Activated T-cell treated with anti-CD3 and anti-CD28 coated beads, Interleukin-2, amount 50 U/mL, for 4 hours (primary cell): ENCODE measurements around the gene EIF4E. TPM values are rescaled to one million over a fixed set of nuclear protein-coding genes. Genes with fewer than 3 reads are reported as not detected.
"Not testable (repeated sequence)": the region's sequence is repeated elsewhere in the genome, so short reads cannot be mapped to it uniquely, and the experiment has no call there.

ENCODE experiments used
- ATAC-seq, 2 donors: fragments of 200-7000 bp; cut with Tn5 transposase; one replicate each; pipeline ENCODE4 v1.10.0; 2021
- DNase-seq: peaks from one replicate; pipeline ENCODE4 v3.0.0-alpha.2; 2020
- H3K27me3 Mint-ChIP-seq: one replicate; pipeline ENCODE4 v1.8.0; 2021; ENCODE audit warnings: low read depth, mixed read lengths
- H3K36me3 Mint-ChIP-seq: one replicate; pipeline ENCODE4 v1.8.0; 2022; ENCODE audit warnings: mixed read lengths; ENCODE audit not compliant: insufficient read depth
- H3K4me1 Mint-ChIP-seq: one replicate; pipeline ENCODE4 v1.8.0; 2021; ENCODE audit warnings: low read depth, mixed read lengths
- H3K4me3 Mint-ChIP-seq: one replicate; pipeline ENCODE4 v1.8.0; 2021; ENCODE audit warnings: mild to moderate bottlenecking, moderate library complexity, mixed read lengths
- H3K9me3 Mint-ChIP-seq: one replicate; pipeline ENCODE4 v1.8.0; 2021; ENCODE audit warnings: mixed read lengths
- total RNA-seq, 3 donors: library from RNA; stranded (reverse); gene quantifications; one replicate each; pipeline ENCODE4 v1.2.1, GENCODE V29; 2021

The EIF4E gene
- total RNA-seq, 3 donors from 2014 or later, result 196 to 204 (median 198) TPM

DNA sequence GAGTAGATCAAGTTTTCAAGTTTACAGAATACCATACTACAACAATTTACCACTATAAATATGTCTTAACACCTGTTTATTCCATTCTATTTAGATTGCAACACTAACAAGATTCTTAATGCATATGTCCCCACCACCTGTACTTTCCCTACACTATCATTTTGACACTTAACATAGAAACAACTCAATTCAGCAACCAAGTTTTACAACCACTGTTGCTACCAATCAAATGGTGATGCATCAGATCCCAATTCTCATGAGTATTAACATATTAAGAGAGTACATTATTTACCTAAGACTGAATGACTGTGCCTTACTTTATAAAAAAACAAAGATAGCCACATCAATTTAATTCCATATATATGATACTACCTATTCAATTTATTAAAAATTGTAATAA, 49.4 kb downstream of the EIF4E start:
- Mint-ChIP-seq H3K4me1 (peaks cover 2% of the 10 kb centered on the region), H3K4me3 (no peak overlapping the region), H3K27me3 (no peaks in the 10 kb centered on the region), H3K36me3 (peaks cover 22% of the 10 kb centered on the region), H3K9me3 (no peaks in the 10 kb centered on the region)
- DNase-seq (no peak), ATAC-seq (no peak)

DNA sequence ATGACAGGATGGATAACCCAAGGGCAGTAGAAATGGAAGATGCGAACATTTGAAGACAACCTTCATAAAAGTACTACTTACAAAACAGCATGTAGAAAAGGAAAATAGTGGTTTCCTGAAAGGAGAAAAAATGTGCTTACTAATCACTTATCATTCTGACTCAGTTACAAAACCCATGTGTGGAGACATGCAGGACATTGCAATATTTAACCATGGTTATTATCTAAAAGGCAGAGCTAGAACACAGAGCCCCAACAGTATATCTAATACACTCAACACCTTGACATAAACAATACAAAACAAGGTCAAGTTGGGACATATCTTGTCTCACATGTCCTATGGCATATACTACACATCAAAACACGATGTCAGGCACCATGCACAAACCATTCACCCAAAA, 55.9 kb downstream of the EIF4E start:
- Mint-ChIP-seq H3K4me1 (peaks cover 3% of the 10 kb centered on the region), H3K27me3 (no peaks in the 10 kb centered on the region), H3K36me3 (peaks cover 6% of the 10 kb centered on the region), H3K9me3 (no peaks in the 10 kb centered on the region), H3K4me3 (no peak overlapping the region)
- ATAC-seq (no peak), DNase-seq (no peak)

DNA sequence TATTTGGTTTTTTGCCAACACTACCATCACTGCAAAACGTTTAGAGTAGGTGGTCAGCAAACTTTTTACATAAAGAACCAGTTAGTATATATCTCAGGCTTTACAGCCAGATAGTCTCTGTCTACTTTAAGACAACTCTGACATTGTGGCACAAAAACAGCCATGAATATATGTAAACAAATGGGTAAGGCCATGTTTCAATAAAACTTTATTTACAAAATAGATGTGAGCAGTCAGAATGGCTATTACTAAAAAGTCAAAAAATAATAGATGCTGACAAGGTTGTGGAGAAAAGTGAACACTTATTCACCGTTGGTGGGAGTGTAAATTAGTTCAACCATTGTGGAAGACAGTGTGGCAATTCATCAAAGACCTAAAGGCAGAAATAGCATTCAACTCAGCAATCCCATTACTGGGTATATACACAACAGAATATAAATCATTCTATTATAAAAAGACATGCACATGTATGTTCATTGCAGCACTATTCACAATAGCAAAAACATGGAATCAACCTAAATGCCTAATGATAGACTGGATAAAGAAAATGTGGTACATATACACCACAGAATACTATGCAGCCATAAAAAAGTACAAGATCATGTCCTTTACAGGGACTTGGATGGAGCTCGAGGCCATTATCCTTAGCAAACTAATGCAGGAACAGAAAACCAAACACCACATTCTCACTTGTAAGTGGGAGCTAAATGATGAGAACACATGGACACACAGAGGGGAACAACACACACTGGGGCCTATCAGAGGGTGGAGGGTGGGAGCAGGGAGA, 56.6 kb downstream of the EIF4E start:
- H3K4me1 Mint-ChIP-seq, H3K27me3 Mint-ChIP-seq, H3K9me3 Mint-ChIP-seq, ATAC-seq, H3K36me3 Mint-ChIP-seq, DNase-seq, H3K4me3 Mint-ChIP-seq: not testable (repeated sequence)

DNA sequence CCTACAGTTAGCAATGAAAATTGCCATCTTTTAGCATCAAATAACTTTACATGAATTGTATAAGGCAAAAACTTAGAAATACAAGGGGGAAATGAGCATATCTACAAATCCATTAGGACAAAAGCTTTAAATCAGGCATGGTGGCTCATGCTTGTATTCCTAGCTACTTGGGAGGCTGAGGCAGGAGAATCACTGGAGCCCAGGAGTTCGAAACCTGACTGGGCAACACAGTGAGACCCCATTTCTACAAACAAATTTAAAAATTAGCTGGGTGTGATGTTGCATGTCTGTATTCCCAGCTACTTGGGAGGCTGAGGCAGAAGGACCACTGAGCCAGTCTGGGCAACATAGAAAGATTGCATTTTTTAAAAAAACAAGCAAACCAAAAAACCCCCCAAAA, 61.3 kb downstream of the EIF4E start:
- Mint-ChIP-seq H3K4me1 (peaks cover 6% of the 10 kb centered on the region), H3K27me3 (peaks cover 5% of the 10 kb centered on the region)

DNA sequence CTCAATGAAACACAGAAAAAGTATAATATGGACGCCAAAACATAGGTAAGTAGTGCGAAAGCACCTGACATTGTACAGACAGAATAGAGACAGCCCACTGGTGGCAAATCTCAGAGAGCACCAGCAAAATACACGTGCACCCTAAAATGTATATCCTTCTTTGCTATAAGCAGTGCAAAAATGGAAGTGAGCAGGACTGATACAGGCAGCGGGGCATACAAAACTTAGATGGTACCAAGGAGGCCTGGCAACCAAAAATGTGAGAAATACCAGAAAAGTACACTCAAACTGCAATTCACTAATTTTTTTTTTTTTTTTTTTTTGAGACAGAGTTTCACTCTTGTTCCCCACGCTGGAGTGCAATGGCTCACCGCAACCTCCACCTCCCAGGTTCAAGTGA, 63.9 kb downstream of the EIF4E start:
- Mint-ChIP-seq H3K9me3 (no peaks in the 10 kb centered on the region), H3K36me3 (no peaks in the 10 kb centered on the region), H3K4me3 (no peak overlapping the region), H3K4me1 (peaks cover 6% of the 10 kb centered on the region), H3K27me3 (peaks cover 5% of the 10 kb centered on the region)
- ATAC-seq, result no peak
- DNase-seq, result no peak

More for the DNA sequence above, 61.3 kb downstream of the EIF4E start:
- H3K36me3 Mint-ChIP-seq, result no peaks in the 10 kb centered on the region
- H3K9me3 Mint-ChIP-seq, result no peaks in the 10 kb centered on the region
- no peak for ATAC-seq
- H3K4me3 Mint-ChIP-seq, result no peak overlapping the region
- DNase-seq, result no peak

DNA sequence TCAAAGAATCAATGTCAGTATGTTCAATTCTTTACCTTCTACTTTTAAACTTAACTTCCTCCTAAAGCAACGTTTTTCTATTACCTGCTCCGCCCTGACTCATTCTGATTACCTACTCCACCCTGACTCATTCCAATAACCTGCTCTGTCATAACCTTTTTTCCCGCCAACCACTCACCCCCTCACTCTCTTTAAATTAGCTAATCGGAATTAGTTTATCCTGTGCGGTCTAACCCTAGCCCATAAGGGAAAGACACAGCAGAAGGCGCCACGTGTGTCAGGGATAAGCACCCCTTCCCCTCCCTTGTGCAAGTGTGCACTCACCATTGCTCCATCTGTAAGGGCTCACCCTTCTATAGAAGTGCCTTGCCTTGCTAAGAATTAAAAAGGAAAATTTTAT, 64.4 kb downstream of the EIF4E start:
- Mint-ChIP-seq H3K4me1 (peaks cover 6% of the 10 kb centered on the region), H3K27me3 (peaks cover 5% of the 10 kb centered on the region), H3K36me3 (no peaks in the 10 kb centered on the region), H3K4me3 (no peak overlapping the region), H3K9me3 (no peaks in the 10 kb centered on the region)
- ATAC-seq (peak; percentile 60 to 86), DNase-seq (no peak)

DNA sequence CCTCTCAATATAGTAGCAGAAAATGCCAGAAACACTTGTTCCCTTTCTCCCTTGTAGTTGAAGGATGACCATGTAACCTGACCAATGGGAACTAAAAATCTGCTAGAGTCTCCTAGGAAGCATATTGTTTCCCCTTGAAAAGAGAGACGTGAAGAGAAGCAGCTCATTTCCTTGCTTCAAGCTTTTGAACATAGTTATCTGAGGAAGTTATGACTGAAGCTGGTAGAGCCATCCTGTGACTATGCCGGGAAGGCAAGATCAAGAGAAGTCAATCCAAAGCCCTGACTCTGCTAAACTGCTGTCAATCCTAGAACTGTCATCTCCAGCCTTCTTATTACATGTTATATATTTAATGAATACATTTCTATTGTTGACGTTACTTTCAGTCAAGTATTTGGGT, 66.6 kb downstream of the EIF4E start:
- H3K27me3 Mint-ChIP-seq, result peaks cover 5% of the 10 kb centered on the region
- H3K4me3 Mint-ChIP-seq, result no peak overlapping the region
- no peaks in the 10 kb centered on the region for H3K36me3 Mint-ChIP-seq
- DNase-seq, result no peak
- peaks cover 6% of the 10 kb centered on the region for H3K4me1 Mint-ChIP-seq
- no peaks in the 10 kb centered on the region for H3K9me3 Mint-ChIP-seq
- no peak for ATAC-seq

DNA sequence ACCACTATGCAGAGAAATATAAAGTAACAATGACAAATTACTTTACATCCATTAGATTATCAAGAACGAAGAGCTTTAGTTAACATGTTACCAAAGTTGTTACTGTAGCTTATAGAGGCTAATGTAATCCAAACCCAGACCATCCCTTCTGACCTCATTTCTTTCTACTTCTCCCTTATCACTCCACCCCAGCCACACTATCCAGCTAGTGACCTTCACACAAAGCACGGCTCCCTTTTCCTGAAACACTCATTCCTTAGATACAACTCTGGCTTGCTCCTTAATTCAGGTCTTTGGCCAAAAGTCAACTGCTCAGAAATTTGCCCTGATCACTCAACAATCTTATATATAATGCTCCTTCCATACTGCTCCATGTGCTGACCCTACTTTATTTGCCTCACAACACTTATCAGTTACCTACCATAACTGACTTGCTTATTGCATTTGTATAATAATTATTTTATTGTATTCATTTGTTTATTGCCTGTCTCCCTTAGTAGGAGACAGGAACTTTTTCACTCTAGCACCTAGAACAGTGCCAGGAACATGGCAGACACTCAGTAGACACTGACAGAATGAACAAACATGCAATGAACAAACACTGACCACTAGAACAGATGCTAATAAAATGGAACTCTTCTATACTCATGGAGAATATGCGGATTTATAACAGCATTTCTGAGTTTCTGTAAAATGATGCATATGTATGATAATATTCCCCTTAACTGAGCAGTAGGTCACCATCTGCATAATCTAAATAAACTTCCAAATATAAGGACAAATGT, 67.6 kb downstream of the EIF4E start:
- Mint-ChIP-seq H3K9me3 (no peaks in the 10 kb centered on the region), H3K4me3 (no peak overlapping the region), H3K4me1 (peaks cover 6% of the 10 kb centered on the region), H3K36me3 (no peaks in the 10 kb centered on the region), H3K27me3 (peaks cover 7% of the 10 kb centered on the region)
- DNase-seq (no peak), ATAC-seq (no peak)

DNA sequence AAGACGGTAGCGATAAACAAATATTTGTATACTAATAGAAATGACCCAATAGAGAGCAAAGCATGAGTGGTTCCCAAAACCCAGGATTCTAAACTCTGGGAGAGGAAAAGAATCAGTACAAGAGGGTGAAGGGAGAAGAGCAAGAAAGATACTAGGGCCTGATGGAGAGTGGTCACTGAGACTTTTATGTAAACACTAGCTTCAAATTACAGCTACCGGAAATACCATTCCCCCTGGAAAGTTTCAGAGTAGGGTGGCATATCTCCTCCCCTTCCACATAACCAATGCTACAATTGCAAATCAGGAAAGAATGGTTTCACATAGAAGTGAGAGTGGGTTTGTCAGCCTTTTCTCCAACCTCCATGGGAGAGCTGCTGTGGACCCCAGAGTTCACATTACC, 77.1 kb downstream of the EIF4E start:
- Mint-ChIP-seq H3K9me3 (no peaks in the 10 kb centered on the region), H3K4me1 (no peaks in the 10 kb centered on the region), H3K4me3 (no peak overlapping the region), H3K36me3 (no peaks in the 10 kb centered on the region), H3K27me3 (peaks cover 17% of the 10 kb centered on the region)
- ATAC-seq, result no peak
- DNase-seq, result no peak

DNA sequence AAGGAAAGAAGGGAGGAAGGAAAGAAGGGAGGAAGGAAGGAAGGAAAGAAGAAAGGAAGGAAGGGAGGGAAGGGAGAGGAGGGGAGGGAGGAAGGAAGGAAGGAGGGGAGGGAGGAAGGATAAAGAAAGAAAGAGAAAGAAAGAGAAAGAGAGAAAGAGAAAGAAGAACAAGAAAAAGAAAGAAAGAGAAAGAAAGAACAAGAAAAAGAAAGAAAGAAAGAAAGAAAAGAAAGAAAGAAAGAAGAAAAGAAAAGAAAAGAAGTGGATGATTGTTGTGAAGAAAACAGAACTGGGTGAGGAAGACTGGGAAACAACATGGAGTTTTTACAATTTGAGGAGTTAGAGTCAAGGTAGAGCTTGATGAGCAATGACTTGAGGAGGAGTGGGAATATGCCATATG, 78.0 kb downstream of the EIF4E start:
- peaks cover 3% of the 10 kb centered on the region for H3K36me3 Mint-ChIP-seq
- H3K4me3 Mint-ChIP-seq, result no peak overlapping the region
- ATAC-seq, result no peak

DNA sequence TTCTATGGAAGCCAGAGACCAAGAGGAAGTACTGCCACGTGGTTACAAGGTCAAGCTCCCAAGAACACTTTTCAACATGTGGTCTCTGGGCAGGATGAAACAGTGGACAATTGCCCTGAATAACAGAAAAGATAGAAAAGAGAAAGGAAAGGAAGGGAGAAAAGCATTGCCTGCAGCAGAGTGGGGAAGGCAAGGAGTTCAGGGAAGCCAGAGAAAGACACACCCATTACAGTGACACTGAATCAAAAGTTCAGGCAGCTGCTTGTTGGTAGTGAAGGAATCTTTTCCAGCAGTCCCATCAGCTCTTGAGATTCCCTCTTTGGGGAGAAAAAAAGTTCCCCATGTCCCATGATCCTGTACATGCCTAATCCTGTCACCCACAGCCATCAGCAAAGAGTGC, 80.5 kb downstream of the EIF4E start:
- H3K36me3 Mint-ChIP-seq, result peaks cover 3% of the 10 kb centered on the region
- ATAC-seq, result no peak

More for the DNA sequence above, 78.0 kb downstream of the EIF4E start:
- Mint-ChIP-seq H3K27me3 (peaks cover 15% of the 10 kb centered on the region), H3K4me1 (no peaks in the 10 kb centered on the region), H3K9me3 (no peaks in the 10 kb centered on the region)
- no peak for DNase-seq

DNA sequence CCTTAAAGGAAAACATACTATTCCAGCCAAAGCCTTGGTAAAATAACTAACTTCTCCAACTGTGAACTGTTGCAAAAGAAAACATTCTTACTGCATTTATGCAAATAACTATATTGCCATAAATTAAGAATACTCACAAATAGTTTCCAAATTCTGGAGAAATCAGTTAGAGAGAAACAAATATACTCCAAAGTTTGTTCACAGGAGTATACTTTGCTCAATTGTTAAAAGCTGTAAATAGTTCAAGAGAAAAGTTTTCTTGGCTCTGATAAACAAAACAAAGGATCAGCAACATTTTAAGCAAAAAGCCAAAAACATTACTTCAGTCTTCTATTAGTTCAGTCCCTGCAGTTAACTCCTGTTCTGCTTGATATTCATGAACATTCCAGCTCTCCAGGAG, 83.0 kb downstream of the EIF4E start:
- H3K9me3 Mint-ChIP-seq, result no peaks in the 10 kb centered on the region
- H3K36me3 Mint-ChIP-seq, result peaks cover 3% of the 10 kb centered on the region
- H3K4me1 Mint-ChIP-seq, result no peaks in the 10 kb centered on the region
- no peaks in the 10 kb centered on the region for H3K27me3 Mint-ChIP-seq
- ATAC-seq (no peak), DNase-seq (no peak)
- H3K4me3 Mint-ChIP-seq, result no peak overlapping the region

More for the DNA sequence above, 80.5 kb downstream of the EIF4E start:
- Mint-ChIP-seq H3K4me3 (no peak overlapping the region), H3K4me1 (no peaks in the 10 kb centered on the region), H3K9me3 (no peaks in the 10 kb centered on the region), H3K27me3 (peaks cover 12% of the 10 kb centered on the region)
- no peak for DNase-seq

DNA sequence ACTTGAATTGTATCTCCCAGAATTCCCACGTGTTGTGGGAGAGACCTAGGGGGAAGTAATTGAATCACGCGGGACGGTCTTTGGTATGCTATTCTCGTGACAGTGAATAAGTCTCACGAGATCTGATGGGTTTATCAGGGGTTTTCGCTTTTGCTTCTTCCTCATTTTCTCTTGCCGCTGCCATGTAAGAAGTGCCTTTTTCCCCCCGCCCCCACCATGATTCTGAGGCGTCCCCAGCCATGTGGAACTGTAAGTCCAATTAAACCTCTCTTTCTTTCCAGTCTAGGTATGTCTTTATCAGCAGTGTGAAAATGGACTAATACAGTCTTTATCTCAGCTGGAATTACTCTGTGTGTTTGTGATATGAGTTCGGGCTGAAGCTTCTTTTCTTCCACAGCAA, 86.0 kb downstream of the EIF4E start:
- H3K27me3 Mint-ChIP-seq, H3K4me3 Mint-ChIP-seq, ATAC-seq, H3K4me1 Mint-ChIP-seq, H3K9me3 Mint-ChIP-seq, H3K36me3 Mint-ChIP-seq, DNase-seq: not testable (repeated sequence)

DNA sequence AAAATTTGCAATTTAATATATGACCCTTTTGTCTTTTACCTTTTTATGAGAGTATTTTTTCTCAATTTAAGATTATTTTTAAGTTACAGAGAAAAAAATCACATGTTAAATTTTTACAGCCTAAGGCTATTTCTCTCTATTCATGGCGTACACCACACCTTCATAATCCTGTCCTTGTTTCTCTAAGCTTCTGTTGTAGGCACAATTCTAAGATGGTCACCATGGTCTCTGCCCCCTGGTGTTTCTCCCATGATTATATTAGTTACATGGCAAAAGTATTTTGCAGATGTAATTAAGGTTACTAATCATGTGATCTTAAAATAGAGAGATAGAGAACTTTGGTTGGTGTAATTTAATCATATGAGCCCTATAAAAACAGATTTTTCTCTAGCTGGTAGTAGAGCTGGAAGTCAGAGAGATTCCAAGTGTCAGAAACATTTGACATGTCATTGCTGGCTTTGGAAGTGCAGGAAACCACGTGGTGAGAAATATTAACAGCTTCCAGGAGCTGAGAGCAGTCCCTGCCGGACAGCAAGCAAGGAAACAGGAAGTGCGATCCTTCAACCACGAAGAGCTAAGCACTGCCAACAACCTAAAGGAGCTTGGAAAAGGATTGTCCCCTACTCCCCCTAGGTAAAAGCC, 89.8 kb downstream of the EIF4E start:
- Mint-ChIP-seq H3K27me3 (no peaks in the 10 kb centered on the region), H3K4me3 (no peak overlapping the region), H3K4me1 (no peaks in the 10 kb centered on the region), H3K36me3 (no peaks in the 10 kb centered on the region), H3K9me3 (no peaks in the 10 kb centered on the region)
- ATAC-seq (no peak), DNase-seq (no peak)
